Measurements from ENCODE around the gene ZBTB32. TPM values are rescaled to one million over a fixed set of nuclear protein-coding genes. Genes with fewer than 3 reads are reported as not detected.
"Not testable (repeated sequence)": the region's sequence is repeated elsewhere in the genome, so short reads cannot be mapped to it uniquely, and the experiment has no call there.

Gene ZBTB32
- under 1 TPM; 0.29 to 0.85 (median 0.57) TPM for polyA plus RNA-seq (ENCODE audit: insufficient read depth in 1 of 5, insufficient read length in 5 of 5, low replicate concordance in 1 of 5)
- long read RNA-seq, donor 1, result 0 reads
- long read RNA-seq, donor 2, result 0 reads
- long read RNA-seq, donor 3, result 0 reads
- long read RNA-seq, donor 4, result 0 reads
- long read RNA-seq, donor 5, result 0 reads
- long read RNA-seq, donor 6, result 0 reads
- long read RNA-seq, donor 7, result 0 reads
- long read RNA-seq, donor 8, result 0 reads

- DNase-seq, result no peak
These were observed at the start of gene ZBTB32 for GRCh38 chr19:35704218-35704617. TSS of gene ZBTB32 (plus strand) at chr19:35704558. CDS start at chr19:35714627, 10,069 bp downstream.

GRCh38 chr19:35654828-35655227, 49.5 kb upstream of the ZBTB32 start:
- DNase-seq, result not testable (repeated sequence)

- no peak for DNase-seq
These were observed 48.8 kb upstream of the ZBTB32 start for GRCh38 chr19:35655600-35655999.

GRCh38 chr19:35656700-35657099, 47.7 kb upstream of the ZBTB32 start:
- no peak for DNase-seq

- no peak for DNase-seq
These were observed 46.3 kb upstream of the ZBTB32 start for GRCh38 chr19:35657904-35658700.

- DNase-seq, result no peak
These were observed 42.4 kb upstream of the ZBTB32 start for GRCh38 chr19:35661995-35662340.

GRCh38 chr19:35663981-35664380, 40.4 kb upstream of the ZBTB32 start:
- DNase-seq, result no peak

GRCh38 chr19:35665157-35665556, 39.2 kb upstream of the ZBTB32 start:
- DNase-seq, result no peak

- DNase-seq, result no peak
These were observed 38.8 kb upstream of the ZBTB32 start for GRCh38 chr19:35665604-35666003.

- no peak for DNase-seq
These were observed 38.0 kb upstream of the ZBTB32 start, which contains the start of gene UPK1A for GRCh38 chr19:35666251-35666913. TSS of gene UPK1A (plus strand) at chr19:35666517. CDS start at chr19:35666813, 296 bp downstream.

- DNase-seq, result no peak
These were observed 34.8 kb upstream of the ZBTB32 start for GRCh38 chr19:35669566-35669965.

GRCh38 chr19:35669974-35670373, 34.4 kb upstream of the ZBTB32 start:
- no peak for DNase-seq

GRCh38 chr19:35670686-35671085, 33.7 kb upstream of the ZBTB32 start:
- DNase-seq, result no peak

GRCh38 chr19:35671818-35672217, 32.5 kb upstream of the ZBTB32 start:
- no peak for DNase-seq

GRCh38 chr19:35673121-35673804, 31.1 kb upstream of the ZBTB32 start:
- DNase-seq, result no peak

- no peak for DNase-seq
These were observed 28.7 kb upstream of the ZBTB32 start for GRCh38 chr19:35675589-35676140.

- DNase-seq, result no peak
These were observed 14.5 kb upstream of the ZBTB32 start for GRCh38 chr19:35689836-35690235.

- DNase-seq, result not testable (repeated sequence)
These were observed 13.3 kb upstream of the ZBTB32 start for GRCh38 chr19:35691106-35691505.

GRCh38 chr19:35692010-35692409, 12.3 kb upstream of the ZBTB32 start:
- DNase-seq, result no peak

- DNase-seq, result no peak
These were observed 10.9 kb upstream of the ZBTB32 start for GRCh38 chr19:35693422-35693821.

- DNase-seq, result peak; percentile 64 to 74
These were observed 10.3 kb upstream of the ZBTB32 start for GRCh38 chr19:35693835-35694599.

Measured in right lung (tissue), 10 donors.